ENCODE measurements around the gene IGSF3.
"Not testable (repeated sequence)": the region's sequence is repeated elsewhere in the genome, so short reads cannot be mapped to it uniquely, and the experiment has no call there.

The IGSF3 gene

DNA sequence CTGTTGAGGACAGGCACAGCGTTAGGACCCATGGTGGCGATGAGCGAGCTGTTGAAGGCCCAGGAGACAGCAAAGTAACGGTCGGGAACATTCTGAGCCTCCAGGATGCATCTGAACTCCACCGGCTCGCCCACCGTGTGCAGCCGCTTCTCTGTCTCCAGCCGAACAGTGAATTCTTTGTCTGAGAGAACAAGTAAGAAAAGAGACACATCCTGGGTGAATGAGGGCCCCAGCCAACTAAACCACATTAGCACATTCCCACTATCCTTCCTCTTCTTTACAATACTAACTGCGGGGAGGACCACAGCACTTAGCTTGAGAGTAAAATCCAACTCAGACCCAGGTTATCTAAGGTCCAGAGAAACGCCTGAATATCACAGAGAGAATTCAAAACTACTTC, 59.4 kb downstream of the IGSF3 start:
- not testable (repeated sequence) for H3K27me3 ChIP-seq (replicated peaks; ENCODE audit: control insufficient read depth, insufficient read depth, low read length); H3K4me3 ChIP-seq (replicated peaks; ENCODE audit: low read depth, low read length); H3K36me3 ChIP-seq (ENCODE audit: control insufficient read depth, insufficient read depth, low read length); DNase-seq (ENCODE audit: extremely low read depth, insufficient read length)

DNA sequence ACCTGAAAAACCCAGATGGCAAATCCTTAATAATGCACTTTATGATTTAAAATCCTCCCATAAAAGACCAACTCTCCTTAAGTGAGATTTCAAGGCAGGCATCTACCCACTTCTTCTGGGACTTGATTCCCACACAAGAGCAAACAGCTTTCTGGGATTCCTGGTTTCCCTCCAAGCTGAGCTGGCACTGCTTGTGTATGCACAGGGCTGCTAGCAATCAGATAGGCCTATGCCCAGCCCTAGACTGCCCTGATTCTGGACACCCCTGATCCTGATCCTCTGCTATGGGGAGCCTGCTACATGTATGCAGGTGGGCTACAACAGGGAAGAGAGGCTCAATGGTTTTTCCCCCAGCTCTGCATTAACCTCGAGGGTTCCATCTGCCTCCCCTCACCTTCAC, 60.1 kb downstream of the IGSF3 start:
- not testable (repeated sequence) for H3K27me3 ChIP-seq (replicated peaks; ENCODE audit: control insufficient read depth, insufficient read depth, low read length); DNase-seq (ENCODE audit: extremely low read depth, insufficient read length); H3K4me3 ChIP-seq (replicated peaks; ENCODE audit: low read depth, low read length); H3K36me3 ChIP-seq (ENCODE audit: control insufficient read depth, insufficient read depth, low read length)

DNA sequence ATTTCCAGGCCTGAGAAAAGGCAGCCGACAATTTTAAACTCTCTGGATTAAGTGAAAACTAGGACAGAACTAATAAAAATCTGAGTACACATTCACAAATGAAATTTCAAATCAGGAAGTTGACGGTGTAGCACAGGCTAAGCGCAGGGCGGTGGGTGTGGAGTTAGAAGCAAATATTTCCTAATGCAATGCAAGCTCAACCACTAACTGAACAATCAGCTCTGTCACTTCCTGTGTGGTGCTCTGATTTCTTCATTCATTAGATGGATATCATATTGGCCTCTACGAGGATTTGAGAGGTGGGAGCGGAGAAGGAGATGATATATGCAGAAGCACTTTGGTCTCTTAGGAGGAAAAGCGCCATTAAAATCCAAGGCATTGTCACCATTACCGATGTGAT, 61.5 kb downstream of the IGSF3 start:
- H3K36me3 ChIP-seq (ENCODE audit: control insufficient read depth, insufficient read depth, low read length); H3K27me3 ChIP-seq (replicated peaks; ENCODE audit: control insufficient read depth, insufficient read depth, low read length); H3K4me3 ChIP-seq (replicated peaks; ENCODE audit: low read depth, low read length); DNase-seq (ENCODE audit: extremely low read depth, insufficient read length): not testable (repeated sequence)

DNA sequence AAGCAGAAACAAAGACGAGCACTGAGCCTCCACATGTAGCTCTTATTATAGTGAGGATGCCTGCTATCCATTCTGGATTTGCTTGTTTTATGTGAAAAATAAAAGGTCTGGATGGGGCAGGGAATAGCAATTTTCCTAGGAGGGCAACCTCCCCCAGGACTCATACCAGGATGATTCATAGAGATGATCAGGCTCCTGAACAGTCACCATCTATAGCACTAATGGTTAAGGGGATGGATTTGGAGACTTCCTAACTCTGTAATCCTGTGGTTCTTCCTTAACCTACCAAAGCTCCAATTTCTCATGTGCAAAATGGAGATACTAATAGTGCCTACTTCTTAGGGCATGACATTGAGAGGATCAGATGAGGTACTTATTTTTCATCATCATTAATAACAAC, 62.2 kb downstream of the IGSF3 start:
- H3K27me3 ChIP-seq (replicated peaks; ENCODE audit: control insufficient read depth, insufficient read depth, low read length): no peaks in the 10 kb centered on the region
- TF ChIP-seq, protein P1, sequence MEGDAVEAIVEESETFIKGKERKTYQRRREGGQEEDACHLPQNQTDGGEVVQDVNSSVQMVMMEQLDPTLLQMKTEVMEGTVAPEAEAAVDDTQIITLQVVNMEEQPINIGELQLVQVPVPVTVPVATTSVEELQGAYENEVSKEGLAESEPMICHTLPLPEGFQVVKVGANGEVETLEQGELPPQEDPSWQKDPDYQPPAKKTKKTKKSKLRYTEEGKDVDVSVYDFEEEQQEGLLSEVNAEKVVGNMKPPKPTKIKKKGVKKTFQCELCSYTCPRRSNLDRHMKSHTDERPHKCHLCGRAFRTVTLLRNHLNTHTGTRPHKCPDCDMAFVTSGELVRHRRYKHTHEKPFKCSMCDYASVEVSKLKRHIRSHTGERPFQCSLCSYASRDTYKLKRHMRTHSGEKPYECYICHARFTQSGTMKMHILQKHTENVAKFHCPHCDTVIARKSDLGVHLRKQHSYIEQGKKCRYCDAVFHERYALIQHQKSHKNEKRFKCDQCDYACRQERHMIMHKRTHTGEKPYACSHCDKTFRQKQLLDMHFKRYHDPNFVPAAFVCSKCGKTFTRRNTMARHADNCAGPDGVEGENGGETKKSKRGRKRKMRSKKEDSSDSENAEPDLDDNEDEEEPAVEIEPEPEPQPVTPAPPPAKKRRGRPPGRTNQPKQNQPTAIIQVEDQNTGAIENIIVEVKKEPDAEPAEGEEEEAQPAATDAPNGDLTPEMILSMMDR (IDR thresholded peaks at IDR 0.05; ENCODE audit: insufficient read depth, low read length, poor library complexity, severe bottlenecking): no peak
- H3K36me3 ChIP-seq (ENCODE audit: control insufficient read depth, insufficient read depth, low read length): no peaks in the 10 kb centered on the region
- no peak overlapping the region for H3K4me3 ChIP-seq (replicated peaks; ENCODE audit: low read depth, low read length)
- no peak for DNase-seq (ENCODE audit: extremely low read depth, insufficient read length)

DNA sequence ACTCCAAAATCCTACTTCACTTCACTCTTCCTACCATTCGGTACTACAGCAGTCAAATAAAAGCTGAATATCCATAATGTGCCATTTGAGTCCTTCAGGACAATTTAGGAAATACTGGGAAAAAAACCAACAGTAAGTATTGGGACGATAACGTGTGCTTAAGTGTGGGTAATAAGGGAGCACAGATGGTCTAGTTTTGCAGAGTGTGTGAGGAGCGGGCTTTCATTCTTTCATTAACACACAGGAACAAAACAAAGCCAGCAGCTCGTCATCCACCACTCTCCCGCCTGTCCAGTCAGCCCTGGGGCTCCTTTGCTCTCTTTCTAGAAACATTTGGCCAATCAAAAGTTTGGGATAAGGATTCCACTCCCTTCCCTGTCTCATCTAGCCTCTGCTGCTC, 63.1 kb downstream of the IGSF3 start:
- not testable (repeated sequence) for H3K4me3 ChIP-seq (replicated peaks; ENCODE audit: low read depth, low read length); H3K27me3 ChIP-seq (replicated peaks; ENCODE audit: control insufficient read depth, insufficient read depth, low read length); DNase-seq (ENCODE audit: extremely low read depth, insufficient read length); H3K36me3 ChIP-seq (ENCODE audit: control insufficient read depth, insufficient read depth, low read length)

DNA sequence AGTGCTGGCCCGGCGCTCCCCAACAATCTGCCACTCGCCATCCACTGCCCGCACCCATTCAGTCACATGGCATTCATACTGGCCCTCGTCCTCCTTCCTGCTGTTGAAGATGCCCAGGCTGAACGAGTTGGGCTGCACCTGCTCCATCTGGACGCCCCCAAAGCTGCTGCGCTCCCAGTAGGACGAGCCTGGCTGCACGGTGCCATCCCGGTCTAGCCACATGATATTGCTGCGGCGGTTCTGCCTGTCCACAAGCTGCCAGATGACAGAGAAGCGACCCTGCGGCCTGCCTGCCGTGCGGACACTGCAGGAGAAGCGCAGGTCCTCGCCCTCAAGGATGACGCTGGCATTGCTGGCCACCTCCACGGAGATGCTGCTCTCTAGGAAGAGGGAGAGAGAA, 63.9 kb downstream of the IGSF3 start:
- H3K27me3 ChIP-seq (replicated peaks; ENCODE audit: control insufficient read depth, insufficient read depth, low read length); DNase-seq (ENCODE audit: extremely low read depth, insufficient read length); H3K36me3 ChIP-seq (ENCODE audit: control insufficient read depth, insufficient read depth, low read length); H3K4me3 ChIP-seq (replicated peaks; ENCODE audit: low read depth, low read length): not testable (repeated sequence)

DNA sequence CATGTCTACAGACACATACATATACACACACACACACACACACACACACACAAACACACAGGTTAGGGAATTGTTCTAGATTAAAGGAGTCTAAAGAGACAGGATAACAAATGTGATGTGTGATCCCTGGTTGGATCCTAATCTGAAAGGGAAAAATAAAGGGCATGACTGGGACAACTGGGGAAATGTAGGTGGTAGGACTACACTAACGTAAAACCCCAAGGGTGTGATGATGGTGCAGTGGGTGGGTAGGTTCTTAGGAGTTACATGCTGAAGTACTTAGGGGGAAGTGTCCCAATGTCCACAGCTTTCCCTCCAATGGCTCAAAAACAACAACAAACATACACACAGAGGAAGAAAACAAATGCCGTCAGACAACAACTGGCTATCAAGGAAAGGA, 68.2 kb downstream of the IGSF3 start:
- not testable (repeated sequence) for H3K27me3 ChIP-seq (replicated peaks; ENCODE audit: control insufficient read depth, insufficient read depth, low read length); H3K36me3 ChIP-seq (ENCODE audit: control insufficient read depth, insufficient read depth, low read length); DNase-seq (ENCODE audit: extremely low read depth, insufficient read length); H3K4me3 ChIP-seq (replicated peaks; ENCODE audit: low read depth, low read length)

DNA sequence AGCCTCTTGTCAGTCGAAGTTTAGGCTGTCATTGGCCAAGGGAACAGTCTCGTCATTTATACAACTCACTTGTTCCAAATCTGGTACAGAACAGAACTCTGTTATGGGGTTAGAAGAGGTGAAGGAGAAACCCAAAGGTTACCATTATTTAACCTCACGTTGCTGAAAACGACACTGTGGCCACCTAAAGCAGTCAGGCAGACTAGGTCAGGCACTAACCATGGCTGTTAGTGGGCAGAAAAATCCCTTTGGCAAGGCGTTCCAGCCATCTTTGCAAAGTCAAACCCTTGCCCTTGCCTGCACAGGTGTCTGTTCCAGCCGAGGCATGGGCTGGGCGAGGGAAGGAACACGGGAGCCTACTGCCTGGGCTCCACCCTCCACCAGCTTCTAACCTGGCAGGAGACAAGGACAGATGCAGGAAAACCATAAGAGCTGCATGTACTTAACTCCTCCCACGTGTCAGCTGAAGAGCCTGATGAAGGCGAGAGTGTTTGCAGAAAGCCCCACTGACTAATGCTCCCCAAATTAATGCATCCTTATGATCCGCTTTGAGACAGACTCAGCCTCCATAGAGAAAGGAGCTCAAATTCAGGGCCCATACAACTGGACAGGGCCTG, 69.0 kb downstream of the IGSF3 start:
- not testable (repeated sequence) for DNase-seq (ENCODE audit: extremely low read depth, insufficient read length); H3K4me3 ChIP-seq (replicated peaks; ENCODE audit: low read depth, low read length); H3K27me3 ChIP-seq (replicated peaks; ENCODE audit: control insufficient read depth, insufficient read depth, low read length); H3K36me3 ChIP-seq (ENCODE audit: control insufficient read depth, insufficient read depth, low read length)

DNA sequence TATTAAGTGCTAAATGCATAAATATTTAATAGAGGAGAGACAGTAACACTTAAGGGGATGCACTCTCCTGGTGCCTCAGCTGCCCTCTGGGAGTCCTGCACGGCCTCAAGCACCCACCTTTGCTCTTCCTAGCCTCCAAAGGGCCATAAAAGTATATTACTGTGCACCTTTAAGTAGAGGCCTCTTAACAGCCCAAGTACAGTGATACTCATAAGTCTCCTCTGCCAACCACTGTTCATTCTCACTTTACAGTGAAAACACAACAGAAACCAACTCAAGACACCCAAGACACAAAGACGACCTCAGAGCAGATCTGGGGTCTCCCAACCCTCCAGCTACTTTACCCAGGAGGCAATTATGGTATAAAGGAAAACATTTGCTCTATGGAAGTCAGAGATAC, 70.1 kb downstream of the IGSF3 start:
- not testable (repeated sequence) for H3K4me3 ChIP-seq (replicated peaks; ENCODE audit: low read depth, low read length); H3K36me3 ChIP-seq (ENCODE audit: control insufficient read depth, insufficient read depth, low read length); DNase-seq (ENCODE audit: extremely low read depth, insufficient read length); H3K27me3 ChIP-seq (replicated peaks; ENCODE audit: control insufficient read depth, insufficient read depth, low read length)

DNA sequence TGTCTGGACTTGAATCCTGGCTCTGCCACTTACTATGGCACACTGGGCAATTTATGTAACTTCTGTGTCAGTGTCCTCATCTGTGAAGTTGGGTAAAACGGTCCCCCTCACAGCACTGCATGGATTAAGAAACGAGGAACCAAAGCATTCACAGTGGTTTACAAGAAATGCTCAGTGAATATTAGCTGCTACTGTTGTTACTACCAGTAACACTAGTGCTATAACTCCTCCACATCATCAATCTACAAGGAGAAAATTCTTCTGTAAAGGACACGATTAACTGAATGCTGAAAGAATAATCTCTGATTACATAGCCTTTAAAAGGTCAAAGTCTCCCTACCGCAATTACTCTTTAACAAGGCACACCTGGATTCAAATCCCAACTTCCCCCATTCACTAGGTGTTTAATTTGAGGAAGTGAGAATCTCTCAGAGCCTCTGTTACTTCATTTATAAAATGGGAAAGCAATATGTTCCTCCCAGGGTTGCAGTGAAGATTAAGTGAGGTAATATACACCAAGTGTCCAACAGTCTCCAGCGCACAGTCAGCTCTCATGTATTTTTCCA, 70.7 kb downstream of the IGSF3 start:
- not testable (repeated sequence) for H3K4me3 ChIP-seq (replicated peaks; ENCODE audit: low read depth, low read length); H3K27me3 ChIP-seq (replicated peaks; ENCODE audit: control insufficient read depth, insufficient read depth, low read length); DNase-seq (ENCODE audit: extremely low read depth, insufficient read length); H3K36me3 ChIP-seq (ENCODE audit: control insufficient read depth, insufficient read depth, low read length)

All from GM06990 (cell line).